Measurements from ENCODE around the gene SFT2D3. TPM values are rescaled to one million over a fixed set of nuclear protein-coding genes. Genes with fewer than 3 reads are reported as not detected.

The SFT2D3 gene
- polyA plus RNA-seq, 2 of the 4 experiments (the other 2 are of a cell fraction) = 4.5 to 10.4 TPM

GRCh38 chr2:127683056-127683455 lies 18.2 kb upstream of the SFT2D3 start (continued):
- no peak for TF ChIP-seq USF2 (IDR thresholded peaks at IDR 0.05)
- TF ChIP-seq NFE2L2 (conservative IDR thresholded peaks at IDR 0.05; ENCODE audit: low read length) = no peak
- no peak for TF ChIP-seq CTCF (IDR thresholded peaks at IDR 0.05)

- CTCF ChIA-PET = interaction anchor here (4.3 kb wide), 1 partner anchor 12 kb away, joined by 19 read pairs; no protein-coding TSS in a partner anchor
- Histone ChIP-seq H3K4me2 (no peak overlapping the region), H3K9me3 (peaks cover 8% of the 10 kb centered on the region), H3K4me1 (no peaks in the 10 kb centered on the region), H3K4me3 (no peak overlapping the region), H3K27ac (no peak overlapping the region)
- no peak for TF ChIP-seq ZSCAN20 (CRISPR knock-in tag; IDR thresholded peaks at IDR 0.05)
- ATAC-seq (no peak), DNase-seq (ENCODE audit: low read depth in 1 of 2, low spot score in 1 of 2) (no peak), FAIRE-seq (no peak)
- POLR2A ChIA-PET = no interaction called here
- 82% methylated on average over 15 of the region's 15 CpGs for WGBS (ENCODE audit: missing lambda C conversion rate)
Measured at GRCh38 chr2:127683757-127684156, 17.5 kb upstream of the SFT2D3 start.

- no peak overlapping the region for H3K4me2 ChIP-seq
- WGBS (ENCODE audit: missing lambda C conversion rate) = 56% methylated on average over 8 of the region's 8 CpGs
- ATAC-seq = no peak
- TF ChIP-seq SMC3 (IDR thresholded peaks at IDR 0.05) (no peak), EP300 (IDR thresholded peaks at IDR 0.05) (no peak), MYC (IDR thresholded peaks at IDR 0.05; ENCODE audit: borderline replicate concordance, low read length) (no peak), JUNB (IDR thresholded peaks at IDR 0.05) (no peak)
- no peak for FAIRE-seq
- peaks cover 24% of the 10 kb centered on the region for H3K9me3 ChIP-seq
- H3K4me1 ChIP-seq = no peaks in the 10 kb centered on the region
- CTCF ChIA-PET = interaction anchor here (1.3 to 4.3 kb wide), 2 partner anchors 10 to 26 kb away, joined by 4 to 19 read pairs; no protein-coding TSS in a partner anchor
- H3K27ac ChIP-seq = no peak overlapping the region
- no peak overlapping the region for H3K4me3 ChIP-seq
- no peak for DNase-seq (ENCODE audit: low read depth in 1 of 2, low spot score in 1 of 2)
- POLR2A ChIA-PET = no interaction called here
Measured at GRCh38 chr2:127685410-127686080, 15.8 kb upstream of the SFT2D3 start.

- no peak for FAIRE-seq
- no peak for ATAC-seq
- POLR2A ChIA-PET = no interaction called here
Measured at GRCh38 chr2:127688405-127688804, 12.9 kb upstream of the SFT2D3 start.

GRCh38 chr2:127690696-127691095 lies 10.6 kb upstream of the SFT2D3 start:
- 36% methylated on average over 2 of the region's 2 CpGs for WGBS (ENCODE audit: missing lambda C conversion rate)
- Histone ChIP-seq H3K9me3 (peaks cover 29% of the 10 kb centered on the region), H3K4me3 (no peak overlapping the region), H3K4me2 (no peak overlapping the region), H3K4me1 (peaks cover 2% of the 10 kb centered on the region; the same call in 1 of the 3 replicates), H3K27ac (no peak overlapping the region)
- CTCF ChIA-PET = no interaction called here
- POLR2A ChIA-PET = no interaction called here
- no peak for FAIRE-seq
- TF ChIP-seq RARB (CRISPR knock-in tag; IDR thresholded peaks at IDR 0.05) (no peak), ZFP36 (IDR thresholded peaks at IDR 0.05; ENCODE audit: borderline replicate concordance, partially characterized antibody) (peak; percentile 86)
- no peak for DNase-seq (ENCODE audit: low read depth in 1 of 2, low spot score in 1 of 2)
- no peak for ATAC-seq

More at GRCh38 chr2:127688405-127688804, 12.9 kb upstream of the SFT2D3 start:
- CTCF ChIA-PET = no interaction called here
- Histone ChIP-seq H3K4me1 (no peaks in the 10 kb centered on the region), H3K4me3 (no peak overlapping the region), H3K27ac (no peak overlapping the region), H3K4me2 (no peak overlapping the region), H3K9me3 (peaks cover 29% of the 10 kb centered on the region)
- WGBS (ENCODE audit: missing lambda C conversion rate) = 0% methylated on average over 1 of the region's 1 CpG
- DNase-seq (ENCODE audit: low read depth in 1 of 2, low spot score in 1 of 2) = no peak
- no peak for TF ChIP-seq GATA3 (IDR thresholded peaks at IDR 0.05; ENCODE audit: borderline replicate concordance)

- FAIRE-seq = no peak
- Histone ChIP-seq H3K4me1 (peaks cover 11% of the 10 kb centered on the region), H3K4me2 (peak overlapping the region; percentile 71), H3K9me3 (peaks cover 10% of the 10 kb centered on the region), H3K27ac (peak overlapping the region; percentile 64 to 83), H3K4me3 (no peak overlapping the region; the same call in 2 of the 3 replicates)
- WGBS (ENCODE audit: missing lambda C conversion rate) = 94% methylated on average over 9 of the region's 9 CpGs
- ATAC-seq = no peak
- POLR2A ChIA-PET = no interaction called here
- CTCF ChIA-PET = interaction anchor here (0.9 to 3.4 kb wide), 8 partner anchors 9 to 104 kb away, joined by 3 to 19 read pairs (median 6); partner anchors contain the start of gene LIMS2
- TF ChIP-seq JUNB (IDR thresholded peaks at IDR 0.05) (no peak), FOSL2 (IDR thresholded peaks at IDR 0.05) (no peak), FOSL2 (CRISPR knock-in tag; IDR thresholded peaks at IDR 0.05) (peak; percentile 11; the same call in 1 of the 2 replicates), ZC3H11A (IDR thresholded peaks at IDR 0.05) (no peak)
- DNase-seq (ENCODE audit: low read depth in 1 of 2, low spot score in 1 of 2) = no peak
Measured at GRCh38 chr2:127694986-127695385, 6.3 kb upstream of the SFT2D3 start.
